HCT116 (cell line): ENCODE results near the gene NME2. TPM values are rescaled to one million over a fixed set of nuclear protein-coding genes. Genes with fewer than 3 reads are reported as not detected.

Source experiments
- ATAC-seq: fragments of 200-7000 bp; cut with Tn5 transposase; 2 replicates; pipeline ENCODE4 v1.9.1; 2020; ENCODE audit warnings: mild to moderate bottlenecking, moderate library complexity
- BruUV-seq: library from RNA; stranded (reverse); fragments of 400-500 nt; replicated peaks from 2 replicates; lab custom pipeline; 2021; lab: Mats Ljungman, UMichigan
- CTCF ChIA-PET: fragments of 300-600 bp; sonication (Branson Sonifier 250); formaldehyde crosslinking; loops from one replicate; lab custom pipeline; 2021; ENCODE audit warnings: antibody characterized with exemption; lab: Charles Lee
- POLR2A ChIA-PET: fragments of 300-600, 350-600 bp; sonication (Branson Sonifier 250); formaldehyde crosslinking; loops from one replicate; lab custom pipeline; 2021; ENCODE audit warnings: antibody characterized with exemption; lab: Charles Lee
- RAD21 ChIA-PET, 2 experiments: fragments of 300-600 bp; sonication (Branson Sonifier 250); formaldehyde crosslinking; loops; one replicate each; lab custom pipeline; 2023; ENCODE audit warnings: low total read pairs in 2 of 2; ENCODE audit not compliant: uncharacterized antibody in 2 of 2, unreplicated experiment in 2 of 2, low non-redundant PET in 1 of 2; lab: Charles Lee
- DNase-seq: peaks from one replicate; pipeline ENCODE4 v3.0.0-alpha.2; 2010; ENCODE audit warnings: low read depth, low spot score
- H2AFZ ChIP-seq: fragments of 200-600 bp; shearing (Covaris generic), sonication (generic); 2 replicates; pipeline ENCODE4 v1.6.1; 2017; ENCODE audit warnings: low read depth, mixed run types, mixed read lengths, antibody characterized with exemption, low read length; ENCODE audit not compliant: poor library complexity, severe bottlenecking
- H3K27ac ChIP-seq: 2 replicates; pipeline ENCODE4 v1.5.1; 2012; ENCODE audit warnings: low read depth, low read length
- H3K27me3 ChIP-seq: fragments of 200-600 bp; sonication (generic); 2 replicates; pipeline ENCODE4 v1.6.1; 2016; ENCODE audit warnings: mixed run types, low read length, mixed read lengths; ENCODE audit not compliant: insufficient read depth
- H3K36me3 ChIP-seq, 2 experiments: fragments of 200-500 bp in 1 of 2; fragments of 200-600 bp in 1 of 2; sonication (Bioruptor generic) in 1 of 2; sonication (generic) in 1 of 2; 2 replicates each; pipeline versions ENCODE4 v1.5.1 to v1.6.1; 2014 to 2016; ENCODE audit warnings: low read length in 2 of 2, inconsistent platforms in 1 of 2, mixed read lengths in 1 of 2, mixed run types in 1 of 2; ENCODE audit not compliant: insufficient read depth in 2 of 2, control insufficient read depth in 1 of 2
- H3K4me1 ChIP-seq, 2 experiments: fragments of 200-600 bp in 1 of 2; sonication (generic) in 1 of 2; 2 replicates each; pipeline versions ENCODE4 v1.5.1 to v1.6.1; 2012 to 2017; ENCODE audit warnings: low read length in 2 of 2, inconsistent platforms in 1 of 2, mild to moderate bottlenecking in 1 of 2, mixed read lengths in 1 of 2, mixed run types in 1 of 2, moderate library complexity in 1 of 2; ENCODE audit not compliant: insufficient read depth in 2 of 2, control insufficient read depth in 1 of 2
- H3K4me2 ChIP-seq: fragments of 200-600 bp; sonication (generic); 2 replicates; pipeline ENCODE4 v1.6.1; 2017; ENCODE audit warnings: mixed run types, low read length, mixed read lengths
- H3K4me3 ChIP-seq, 2 experiments: fragments of 200-600 bp in 1 of 2; sonication (generic) in 1 of 2; replicated peaks in 1 of 2; 2 replicates each; pipeline ENCODE4 v1.5.1; 2011 to 2016; ENCODE audit warnings: low read length in 2 of 2, control low read depth in 1 of 2, low read depth in 1 of 2, mild to moderate bottlenecking in 1 of 2, mixed read lengths in 1 of 2, mixed run types in 1 of 2
- H3K79me2 ChIP-seq: fragments of 200-600 bp; sonication (generic); 2 replicates; pipeline ENCODE4 v1.6.1; 2017; ENCODE audit warnings: mild to moderate bottlenecking, mixed run types, low read length, moderate library complexity, mixed read lengths; ENCODE audit not compliant: insufficient read depth
- H3K9ac ChIP-seq: fragments of 200-600 bp; sonication (generic); 2 replicates; pipeline ENCODE4 v1.6.1; 2016; ENCODE audit warnings: low read length, mixed read lengths
- H3K9me2 ChIP-seq: fragments of 200-600 bp; sonication (generic), shearing (Covaris generic); 2 replicates; pipeline ENCODE4 v1.6.1; 2017; ENCODE audit warnings: mixed run types, mild to moderate bottlenecking, moderate library complexity; ENCODE audit not compliant: insufficient read depth
- H3K9me3 ChIP-seq, 2 experiments: fragments of 200-500 bp in 1 of 2; fragments of 200-600 bp in 1 of 2; sonication (Bioruptor generic) in 1 of 2; sonication (generic) in 1 of 2; 2 replicates each; pipeline ENCODE4 v1.6.1; 2014 to 2017; ENCODE audit warnings: low read length in 2 of 2, mixed read lengths in 2 of 2, inconsistent platforms in 1 of 2, low read depth in 1 of 2, mild to moderate bottlenecking in 1 of 2, mixed run types in 1 of 2, moderate library complexity in 1 of 2; ENCODE audit not compliant: control insufficient read depth in 1 of 2, insufficient read depth in 1 of 2
- H4K20me1 ChIP-seq: fragments of 200-600 bp; sonication (generic), shearing (Covaris generic); 2 replicates; pipeline ENCODE4 v1.6.1; 2017; ENCODE audit warnings: mixed run types, mild to moderate bottlenecking, moderate library complexity; ENCODE audit not compliant: insufficient read depth
- CEBPB ChIP-seq: IDR thresholded peaks from 2 replicates; pipeline ENCODE4 v1.6.1; 2012; ENCODE audit warnings: low read depth
- CTCF ChIP-seq, 3 experiments: fragments of 200-600 bp in 1 of 3; sonication (generic) in 1 of 3; IDR thresholded peaks in 2 of 3; conservative IDR thresholded peaks in 1 of 3; 2 replicates each; pipeline ENCODE4 v1.5.1; 2012 to 2017; ENCODE audit warnings: low read depth in 2 of 3, low read length in 2 of 3, antibody characterized with exemption in 1 of 3, borderline replicate concordance in 1 of 3, control low read depth in 1 of 3, mild to moderate bottlenecking in 1 of 3, mixed read lengths in 1 of 3, mixed run types in 1 of 3, moderate library complexity in 1 of 3; ENCODE audit not compliant: insufficient read depth in 1 of 3
- EGR1 ChIP-seq: IDR thresholded peaks from 2 replicates; pipeline ENCODE4 v1.6.1; 2012; ENCODE audit warnings: low read depth
- EZH2 ChIP-seq: fragments of 200-600 bp; sonication (generic); IDR thresholded peaks from 2 replicates; pipeline ENCODE4 v1.6.1; 2017; ENCODE audit warnings: antibody characterized with exemption, mixed run types
- EZH2phosphoT487 ChIP-seq: fragments of 200-600 bp; IDR thresholded peaks from 2 replicates; pipeline ENCODE4 v1.6.1; 2018; ENCODE audit warnings: antibody characterized with exemption, borderline replicate concordance
- POLR2A ChIP-seq: IDR thresholded peaks from 2 replicates; pipeline ENCODE4 v1.7.0; 2011; ENCODE audit warnings: borderline replicate concordance; ENCODE audit not compliant: insufficient read depth, insufficient read length; ENCODE audit errors: extremely low read depth
- POLR2AphosphoS5 ChIP-seq: IDR thresholded peaks from 2 replicates; pipeline ENCODE4 v1.6.1; 2011; ENCODE audit warnings: mild to moderate bottlenecking, low read depth, low read length, moderate library complexity
- SP1 ChIP-seq: IDR thresholded peaks from 2 replicates; pipeline ENCODE4 v1.6.1; 2012; ENCODE audit warnings: low read depth
- SRF ChIP-seq: IDR thresholded peaks from 2 replicates; pipeline ENCODE4 v1.6.1; 2012; ENCODE audit warnings: low read depth
- YY1 ChIP-seq: IDR thresholded peaks from 2 replicates; pipeline ENCODE4 v1.6.1; 2011; ENCODE audit warnings: low read length, low read depth, moderate library complexity, mild to moderate bottlenecking; ENCODE audit not compliant: insufficient replicate concordance; ENCODE audit errors: extremely low read depth
- ZFX ChIP-seq: fragments of 450-650 bp; IDR thresholded peaks from 2 replicates; pipeline ENCODE4 v1.6.1; 2017
- ZNF274 ChIP-seq: fragments of 200-500 bp; sonication (Bioruptor generic); IDR thresholded peaks from 2 replicates; pipeline ENCODE4 v1.6.1; 2014; ENCODE audit warnings: mild to moderate bottlenecking, low read depth, low read length, inconsistent platforms
- intact Hi-C: fragments of 100-400 bp; cut with micrococcal nuclease; formaldehyde crosslinking; loops from 2 replicates; pipeline ENCODE4 v1.10.0; 2022
- total RNA-seq: library from RNA; stranded (reverse); gene quantifications from one replicate; pipeline ENCODE4 v1.2.1, GENCODE V29; 2021; ENCODE audit not compliant: unreplicated experiment
- TF ChIP-seq, protein P1 (sequence below): IDR thresholded peaks from 2 replicates; pipeline ENCODE4 v1.6.1; 2012

Gene NME2
- total RNA-seq, 1 experiment from 2014 or later: 1,287 TPM

DNA sequence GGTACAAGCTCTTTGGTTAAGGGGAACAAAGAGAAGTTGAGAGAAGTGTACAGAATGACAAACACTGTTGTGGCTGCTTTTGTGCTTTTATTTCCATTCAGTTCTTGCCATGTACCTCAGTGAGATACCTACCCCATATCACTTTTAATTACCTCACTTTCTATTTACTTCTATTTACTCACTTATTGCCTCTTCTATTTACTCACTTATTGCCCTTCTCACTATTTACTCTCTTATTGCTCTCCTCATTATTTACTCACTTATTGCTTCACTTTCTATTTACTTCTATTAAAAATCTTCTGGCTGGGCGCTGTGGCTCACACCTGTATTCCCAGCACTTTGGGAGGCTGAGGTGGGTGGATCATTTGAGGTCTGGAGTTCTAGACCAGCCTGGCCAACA is 51.7 kb downstream of the NME2 start (continued):
- TF ChIP-seq ZNF274 (no peak), ZFX (no peak), EZH2 (no peak), SRF (no peak), SP1 (no peak), YY1 (no peak)

DNA sequence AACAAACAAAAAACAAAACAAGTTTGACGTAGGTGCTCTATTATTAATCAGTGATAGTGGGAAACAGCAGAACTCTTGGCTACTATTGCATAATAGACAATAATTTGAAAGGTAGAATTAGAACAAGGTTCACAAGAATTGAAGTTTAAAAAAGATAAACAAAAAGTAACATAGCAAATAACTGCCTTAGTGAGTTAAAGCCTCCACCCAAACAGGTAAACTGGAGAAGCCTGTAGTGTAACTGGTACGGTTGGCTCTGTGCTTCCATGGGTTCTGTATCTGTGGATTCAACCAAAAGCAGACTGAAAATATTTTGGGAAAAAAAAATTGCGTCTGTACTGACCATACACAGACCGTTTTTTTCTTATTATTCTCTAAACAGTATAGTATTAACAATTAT is 55.1 kb downstream of the NME2 start:
- intact Hi-C loops: no loop called here

More for the DNA sequence above, 55.1 kb downstream of the NME2 start:
- TF ChIP-seq POLR2AphosphoS5 (no peak), EGR1 (no peak), EZH2phosphoT487 (no peak), SP1 (no peak), CEBPB (no peak), EZH2 (no peak), CTCF (IDR thresholded peaks at IDR 0.05 in 2 of 3, conservative IDR thresholded peaks at IDR 0.05 in 1 of 3; ENCODE audit: borderline replicate concordance in 1 of 3, insufficient read depth in 1 of 3, low read depth in 2 of 3, low read length in 2 of 3) (no peak), POLR2A (no peak)
- TF ChIP-seq, protein P1, sequence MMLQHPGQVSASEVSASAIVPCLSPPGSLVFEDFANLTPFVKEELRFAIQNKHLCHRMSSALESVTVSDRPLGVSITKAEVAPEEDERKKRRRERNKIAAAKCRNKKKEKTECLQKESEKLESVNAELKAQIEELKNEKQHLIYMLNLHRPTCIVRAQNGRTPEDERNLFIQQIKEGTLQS: no peak
- POLR2A ChIA-PET: no interaction called here
- Histone ChIP-seq H3K4me1 (peaks cover 1 to 6% of the 10 kb centered on the region in 2 experiments), H3K9me2 (no peaks in the 10 kb centered on the region), H4K20me1 (no peaks in the 10 kb centered on the region), H3K36me3 (peaks cover 17 to 31% of the 10 kb centered on the region in 2 experiments; a peak in 3 of 4 replicates), H3K9ac (no peak overlapping the region), H3K4me2 (no peak overlapping the region), H3K9me3 (no peaks in the 10 kb centered on the region), H3K79me2 (peaks cover 10% of the 10 kb centered on the region; the same call in 1 of the 2 replicates), H2AFZ (no peak overlapping the region), H3K4me3 (no peak overlapping the region), H3K27me3 (no peaks in the 10 kb centered on the region), H3K27ac (no peak overlapping the region)
- ATAC-seq (no peak), DNase-seq (no peak)
- CTCF ChIA-PET: no interaction called here
- RAD21 ChIA-PET: no interaction called here
- BruUV-seq: no TSS peak

Other genes with a start within 250 kb of the NME2 start
- 77.6 TPM for gene SPAG9, start 45.5 kb upstream of the NME2 start, total RNA-seq
- gene NME1, start 12.9 kb upstream of the NME2 start, total RNA-seq: 510 TPM
- gene MBTD1, start 93.6 kb downstream of the NME2 start, total RNA-seq: 27.3 TPM
- 92.6 TPM for gene UTP18, start 94.1 kb downstream of the NME2 start, total RNA-seq